WTC11 (cell line): ENCODE data around the gene NRXN2. TPM values are rescaled to one million over a fixed set of nuclear protein-coding genes. Genes with fewer than 3 reads are reported as not detected.

Experiments
- ATAC-seq: fragments of 200-7000 bp; cut with Tn5 transposase; 2 replicates; pipeline ENCODE4 v1.10.0; 2021; ENCODE audit warnings: mild to moderate bottlenecking, moderate library complexity
- CTCF ChIA-PET: fragments of 300-600 bp; sonication (Branson Sonifier 250); formaldehyde crosslinking; loops from one replicate; lab custom pipeline; 2021; ENCODE audit warnings: antibody characterized with exemption; lab: Charles Lee
- POLR2A ChIA-PET: fragments of 350-600 bp; sonication (Branson Sonifier 250); formaldehyde crosslinking; loops from one replicate; lab custom pipeline; 2021; ENCODE audit warnings: antibody characterized with exemption; lab: Charles Lee
- DNase-seq: peaks from one replicate; pipeline ENCODE4 v3.0.0; 2021; ENCODE audit warnings: low spot score
- H3K27ac Mint-ChIP-seq: 2 replicates; pipeline ENCODE4 v1.8.0; 2021; ENCODE audit warnings: mixed read lengths
- H3K27me3 Mint-ChIP-seq: 2 replicates; pipeline ENCODE4 v1.8.0; 2021; ENCODE audit warnings: low read depth, mild to moderate bottlenecking, moderate library complexity, mixed read lengths
- H3K36me3 Mint-ChIP-seq: 2 replicates; pipeline ENCODE4 v1.8.0; 2021; ENCODE audit warnings: mixed read lengths
- H3K4me1 Mint-ChIP-seq: 2 replicates; pipeline ENCODE4 v1.8.0; 2022; ENCODE audit warnings: mixed read lengths
- H3K4me3 Mint-ChIP-seq: 2 replicates; pipeline ENCODE4 v1.8.0; 2021; ENCODE audit warnings: mild to moderate bottlenecking, moderate library complexity, mixed read lengths
- H3K9me3 Mint-ChIP-seq: 2 replicates; pipeline ENCODE4 v1.8.0; 2021; ENCODE audit warnings: mixed read lengths
- AR ChIP-seq: fragments of 250-450 bp; sonication (Bioruptor Pico); IDR thresholded peaks from 2 replicates; pipeline ENCODE4 v1.9.0; 2021; ENCODE audit warnings: mild to moderate bottlenecking
- CREB1 ChIP-seq: sonication (generic); formaldehyde crosslinking; IDR thresholded peaks from 2 replicates; pipeline ENCODE4 v1.8.0; 2023; ENCODE audit warnings: mild to moderate bottlenecking, missing genetic modification reagents
- E2F5 ChIP-seq: sonication (generic); formaldehyde crosslinking; IDR thresholded peaks from 2 replicates; pipeline ENCODE4 v1.8.1; 2022; ENCODE audit warnings: mild to moderate bottlenecking, moderate library complexity, missing genetic modification reagents
- ESRRA ChIP-seq: sonication (generic); formaldehyde crosslinking; IDR thresholded peaks from 2 replicates; pipeline ENCODE4 v1.8.1; 2022; ENCODE audit warnings: mild to moderate bottlenecking, missing genetic modification reagents, borderline replicate concordance
- FOXK1 ChIP-seq: sonication (generic); formaldehyde crosslinking; IDR thresholded peaks from 2 replicates; pipeline ENCODE4 v1.8.0; 2022; ENCODE audit warnings: mild to moderate bottlenecking, moderate library complexity, missing genetic modification reagents
- FOXP1 ChIP-seq: sonication (generic); formaldehyde crosslinking; IDR thresholded peaks from 2 replicates; pipeline ENCODE4 v1.8.0; 2022; ENCODE audit warnings: missing genetic modification reagents, mild to moderate bottlenecking, moderate library complexity, borderline replicate concordance
- HMGA2 ChIP-seq: fragments of 250-450 bp; sonication (Bioruptor Pico); IDR thresholded peaks from 2 replicates; pipeline ENCODE4 v1.4.0; 2021; ENCODE audit warnings: mild to moderate bottlenecking, moderate library complexity
- IRF2 ChIP-seq: sonication (generic); formaldehyde crosslinking; IDR thresholded peaks from 2 replicates; pipeline ENCODE4 v1.8.0; 2022; ENCODE audit warnings: low read depth, missing genetic modification reagents, borderline replicate concordance
- JAZF1 ChIP-seq: fragments of 250-450 bp; sonication (Bioruptor Pico); IDR thresholded peaks from 2 replicates; pipeline ENCODE4 v1.9.0; 2021; ENCODE audit warnings: moderate library complexity, mild to moderate bottlenecking, inconsistent platforms
- NR1H2 ChIP-seq: sonication (generic); formaldehyde crosslinking; IDR thresholded peaks from 2 replicates; pipeline ENCODE4 v1.9.0; 2021; ENCODE audit warnings: mild to moderate bottlenecking, moderate library complexity, missing genetic modification reagents
- TEAD1 ChIP-seq: sonication (generic); formaldehyde crosslinking; IDR thresholded peaks from 2 replicates; pipeline ENCODE4 v1.8.0; 2022; ENCODE audit warnings: mild to moderate bottlenecking, missing genetic modification reagents
- ZNF232 ChIP-seq: sonication (generic); formaldehyde crosslinking; IDR thresholded peaks from 2 replicates; pipeline ENCODE4 v1.8.0; 2022; ENCODE audit warnings: mild to moderate bottlenecking, missing genetic modification reagents
- total RNA-seq: library from RNA; stranded (reverse); gene quantifications from 3 replicates; pipeline ENCODE4 v1.2.3, GENCODE V29; 2021
- TF ChIP-seq, protein P1 (sequence below): sonication (generic); formaldehyde crosslinking; IDR thresholded peaks from 2 replicates; pipeline ENCODE4 v1.8.0; 2023; ENCODE audit warnings: missing genetic modification reagents, mild to moderate bottlenecking, borderline replicate concordance
- TF ChIP-seq, protein P2 (sequence below): sonication (generic); formaldehyde crosslinking; IDR thresholded peaks from 2 replicates; pipeline ENCODE4 v1.8.0; 2023; ENCODE audit warnings: missing genetic modification reagents
- TF ChIP-seq, protein P3 (sequence below): fragments of 250-450 bp; sonication (Bioruptor Pico); IDR thresholded peaks from 2 replicates; pipeline ENCODE4 v1.8.0; 2021; ENCODE audit warnings: mild to moderate bottlenecking

Gene NRXN2
- total RNA-seq, 1 experiment from 2014 or later, result 8.6 TPM

DNA sequence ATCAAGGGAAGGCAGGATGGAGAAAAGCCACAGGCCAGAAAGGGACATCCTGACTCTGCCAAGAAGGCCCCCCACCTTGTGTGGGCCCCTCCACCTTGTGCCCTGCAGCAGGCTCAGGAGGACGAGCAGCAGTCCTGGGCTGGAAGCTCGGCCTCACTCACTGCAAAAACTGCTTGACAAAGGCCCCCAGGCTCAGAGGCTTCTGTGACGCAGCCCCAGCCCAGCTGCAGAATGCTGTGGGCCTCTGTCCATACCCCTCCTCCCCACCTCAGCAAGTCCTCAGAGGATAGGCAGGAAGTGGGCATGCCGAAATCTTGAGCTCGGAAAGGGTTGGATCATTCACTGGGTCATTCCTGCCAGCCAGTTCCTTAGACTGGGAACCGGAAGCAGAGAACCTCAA lies 61.9 kb downstream of the NRXN2 start (continued):
- TF ChIP-seq ZNF232 (CRISPR knock-in tag) (no peak), JAZF1 (CRISPR knock-in tag) (no peak), ESRRA (CRISPR knock-in tag) (no peak), TEAD1 (CRISPR knock-in tag) (no peak)

DNA sequence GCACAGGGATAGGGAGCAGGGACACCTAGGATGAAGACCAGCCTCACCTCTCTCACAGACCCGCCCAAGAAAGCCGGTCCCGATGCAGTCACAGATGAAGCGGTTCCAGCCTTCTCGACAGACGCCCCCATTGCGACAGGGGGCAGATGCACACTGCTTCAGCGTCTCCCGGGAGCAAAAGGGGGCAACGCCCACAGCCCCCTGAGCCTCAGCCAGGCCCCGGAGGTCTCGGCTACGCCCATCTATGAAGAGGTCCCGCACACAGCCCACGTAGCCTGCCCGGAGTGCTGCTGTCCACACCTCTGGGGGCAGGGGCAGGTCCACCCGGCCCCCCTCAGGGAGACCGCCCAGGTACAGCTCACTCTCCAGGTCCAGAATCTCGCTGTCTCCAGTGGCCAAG lies 62.3 kb downstream of the NRXN2 start:
- no peaks in the 10 kb centered on the region for H3K36me3 Mint-ChIP-seq
- no peaks in the 10 kb centered on the region for H3K9me3 Mint-ChIP-seq
- TF ChIP-seq NR1H2 (CRISPR knock-in tag) (no peak), FOXP1 (CRISPR knock-in tag) (no peak), IRF2 (CRISPR knock-in tag) (no peak), HMGA2 (no peak), E2F5 (CRISPR knock-in tag) (no peak), AR (CRISPR knock-in tag) (no peak), FOXK1 (CRISPR knock-in tag) (no peak), CREB1 (CRISPR knock-in tag) (no peak)
- TF ChIP-seq, protein P1, sequence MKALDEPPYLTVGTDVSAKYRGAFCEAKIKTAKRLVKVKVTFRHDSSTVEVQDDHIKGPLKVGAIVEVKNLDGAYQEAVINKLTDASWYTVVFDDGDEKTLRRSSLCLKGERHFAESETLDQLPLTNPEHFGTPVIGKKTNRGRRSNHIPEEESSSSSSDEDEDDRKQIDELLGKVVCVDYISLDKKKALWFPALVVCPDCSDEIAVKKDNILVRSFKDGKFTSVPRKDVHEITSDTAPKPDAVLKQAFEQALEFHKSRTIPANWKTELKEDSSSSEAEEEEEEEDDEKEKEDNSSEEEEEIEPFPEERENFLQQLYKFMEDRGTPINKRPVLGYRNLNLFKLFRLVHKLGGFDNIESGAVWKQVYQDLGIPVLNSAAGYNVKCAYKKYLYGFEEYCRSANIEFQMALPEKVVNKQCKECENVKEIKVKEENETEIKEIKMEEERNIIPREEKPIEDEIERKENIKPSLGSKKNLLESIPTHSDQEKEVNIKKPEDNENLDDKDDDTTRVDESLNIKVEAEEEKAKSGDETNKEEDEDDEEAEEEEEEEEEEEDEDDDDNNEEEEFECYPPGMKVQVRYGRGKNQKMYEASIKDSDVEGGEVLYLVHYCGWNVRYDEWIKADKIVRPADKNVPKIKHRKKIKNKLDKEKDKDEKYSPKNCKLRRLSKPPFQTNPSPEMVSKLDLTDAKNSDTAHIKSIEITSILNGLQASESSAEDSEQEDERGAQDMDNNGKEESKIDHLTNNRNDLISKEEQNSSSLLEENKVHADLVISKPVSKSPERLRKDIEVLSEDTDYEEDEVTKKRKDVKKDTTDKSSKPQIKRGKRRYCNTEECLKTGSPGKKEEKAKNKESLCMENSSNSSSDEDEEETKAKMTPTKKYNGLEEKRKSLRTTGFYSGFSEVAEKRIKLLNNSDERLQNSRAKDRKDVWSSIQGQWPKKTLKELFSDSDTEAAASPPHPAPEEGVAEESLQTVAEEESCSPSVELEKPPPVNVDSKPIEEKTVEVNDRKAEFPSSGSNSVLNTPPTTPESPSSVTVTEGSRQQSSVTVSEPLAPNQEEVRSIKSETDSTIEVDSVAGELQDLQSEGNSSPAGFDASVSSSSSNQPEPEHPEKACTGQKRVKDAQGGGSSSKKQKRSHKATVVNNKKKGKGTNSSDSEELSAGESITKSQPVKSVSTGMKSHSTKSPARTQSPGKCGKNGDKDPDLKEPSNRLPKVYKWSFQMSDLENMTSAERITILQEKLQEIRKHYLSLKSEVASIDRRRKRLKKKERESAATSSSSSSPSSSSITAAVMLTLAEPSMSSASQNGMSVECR (CRISPR knock-in tag), result no peak
- TF ChIP-seq, protein P2, sequence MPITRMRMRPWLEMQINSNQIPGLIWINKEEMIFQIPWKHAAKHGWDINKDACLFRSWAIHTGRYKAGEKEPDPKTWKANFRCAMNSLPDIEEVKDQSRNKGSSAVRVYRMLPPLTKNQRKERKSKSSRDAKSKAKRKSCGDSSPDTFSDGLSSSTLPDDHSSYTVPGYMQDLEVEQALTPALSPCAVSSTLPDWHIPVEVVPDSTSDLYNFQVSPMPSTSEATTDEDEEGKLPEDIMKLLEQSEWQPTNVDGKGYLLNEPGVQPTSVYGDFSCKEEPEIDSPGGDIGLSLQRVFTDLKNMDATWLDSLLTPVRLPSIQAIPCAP (CRISPR knock-in tag), result no peak
- TF ChIP-seq, protein P3, sequence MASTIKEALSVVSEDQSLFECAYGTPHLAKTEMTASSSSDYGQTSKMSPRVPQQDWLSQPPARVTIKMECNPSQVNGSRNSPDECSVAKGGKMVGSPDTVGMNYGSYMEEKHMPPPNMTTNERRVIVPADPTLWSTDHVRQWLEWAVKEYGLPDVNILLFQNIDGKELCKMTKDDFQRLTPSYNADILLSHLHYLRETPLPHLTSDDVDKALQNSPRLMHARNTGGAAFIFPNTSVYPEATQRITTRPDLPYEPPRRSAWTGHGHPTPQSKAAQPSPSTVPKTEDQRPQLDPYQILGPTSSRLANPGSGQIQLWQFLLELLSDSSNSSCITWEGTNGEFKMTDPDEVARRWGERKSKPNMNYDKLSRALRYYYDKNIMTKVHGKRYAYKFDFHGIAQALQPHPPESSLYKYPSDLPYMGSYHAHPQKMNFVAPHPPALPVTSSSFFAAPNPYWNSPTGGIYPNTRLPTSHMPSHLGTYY, result no peak
- ATAC-seq (no peak), DNase-seq (no peak)
- CTCF ChIA-PET, result interaction anchor here (1.2 to 3.7 kb wide), 6 partner anchors 8 to 171 kb away, joined by 3 to 27 read pairs (median 6); no protein-coding TSS in a partner anchor
- H3K27me3 Mint-ChIP-seq, result peaks cover 3% of the 10 kb centered on the region; the same call in 1 of the 2 replicates
- peaks cover 2% of the 10 kb centered on the region; the same call in 1 of the 2 replicates for H3K4me1 Mint-ChIP-seq
- no peak overlapping the region for H3K4me3 Mint-ChIP-seq
- H3K27ac Mint-ChIP-seq, result no peak overlapping the region
- POLR2A ChIA-PET, result no interaction called here
